Psoas muscle (tissue), 8 donors: ENCODE measurements around the gene SH3TC1. TPM values are rescaled to one million over a fixed set of nuclear protein-coding genes. Genes with fewer than 3 reads are reported as not detected.

Source experiments
- ATAC-seq, 4 donors: fragments of 200-7000 bp; cut with Tn5 transposase; one replicate each; pipeline ENCODE4 v1.9.1; 2020; ENCODE audit warnings: moderate library complexity in 3 of 4, mild to moderate bottlenecking in 2 of 4
- DNase-seq, 2 donors: peaks; one replicate each; pipeline ENCODE4 v3.0.0-alpha.2; 2020
- H3K27ac ChIP-seq: fragments of 200-600 bp; one replicate; pipeline ENCODE4 v1.8.0; 2022
- H3K27me3 ChIP-seq, 3 donors: fragments of 200-600 bp in 1 of 3; one replicate each; pipeline versions ENCODE4 v1.6.1 to v1.8.0; 2013 to 2022; ENCODE audit warnings: low read length in 2 of 3, mild to moderate bottlenecking in 2 of 3, moderate library complexity in 1 of 3; ENCODE audit not compliant: insufficient read depth in 3 of 3
- H3K36me3 ChIP-seq, 2 donors: fragments of 200-600 bp in 1 of 2; one replicate each; pipeline versions ENCODE4 v1.6.1 to v1.8.0; 2013 to 2022; ENCODE audit warnings: low read depth in 1 of 2, mild to moderate bottlenecking in 1 of 2, moderate library complexity in 1 of 2; ENCODE audit not compliant: insufficient read depth in 1 of 2
- H3K4me1 ChIP-seq: fragments of 200-600 bp; one replicate; pipeline ENCODE4 v1.8.0; 2022
- H3K4me3 ChIP-seq: fragments of 200-600 bp; one replicate; pipeline ENCODE4 v1.8.0; 2022; ENCODE audit warnings: mild to moderate bottlenecking
- H3K9me3 ChIP-seq: fragments of 200-600 bp; one replicate; pipeline ENCODE4 v1.8.0; 2022
- WGBS, 3 donors: extraction: QIAGEN DNeasy Blood & Tissue Kit; methylation state at CpG; one replicate each; pipeline versions ENCODE4 v1.1.6 to v1.1.7; 2013; 5-methylcytosine and 5-hydroxymethylcytosine counted together
- intact Hi-C, 2 donors: fragments of 100-400 bp; cut with DNase I; formaldehyde crosslinking; loops; one replicate each; pipeline versions ENCODE4 v1.11.0 to v1.14.2; 2022
- polyA plus RNA-seq, 3 donors: library from polyadenylated mRNA; stranded (reverse); fragments of 200-250 nt; gene quantifications; one replicate each; pipeline ENCODE4 v1.2.3, GENCODE V29; 2013
- total RNA-seq, 4 donors: library from RNA; stranded (reverse); fragmentation: NEBNext Ultra II Directional in 2 of 4; extraction: Animal tissue kit (Norgen Biotek cat#: 25700) in 2 of 4; gene quantifications; one replicate each; pipeline versions ENCODE4 v1.2.1 to v1.2.4, GENCODE V29; 2021 to 2023
- TF ChIP-seq, protein P1 (sequence below): fragments of 200-600 bp; IDR thresholded peaks from one replicate; pipeline ENCODE4 v1.8.0; 2022; ENCODE audit warnings: antibody characterized with exemption
- donor health status: healthy with polysubstance abuse.
- donor health status: DM: no; HTN: no; CAD: no; lungs with moderate emphysema.
- donor health status: Bipolar disorder and iron deficiency.
- donor health status: healthy.
- donor health status: DM: yes; HTN: yes; CAD: no.
- donor health status: DM: no; HTN: no; CAD: no.
- donor health status: DM: no; HTN: no; CAD: no.
- donor health status: DM: yes; HTN: yes; CAD: no.

SH3TC1 gene
- total and polyA plus RNA-seq, 7 donors, result 1.9 to 7.9 (median 4.7) TPM

DNA sequence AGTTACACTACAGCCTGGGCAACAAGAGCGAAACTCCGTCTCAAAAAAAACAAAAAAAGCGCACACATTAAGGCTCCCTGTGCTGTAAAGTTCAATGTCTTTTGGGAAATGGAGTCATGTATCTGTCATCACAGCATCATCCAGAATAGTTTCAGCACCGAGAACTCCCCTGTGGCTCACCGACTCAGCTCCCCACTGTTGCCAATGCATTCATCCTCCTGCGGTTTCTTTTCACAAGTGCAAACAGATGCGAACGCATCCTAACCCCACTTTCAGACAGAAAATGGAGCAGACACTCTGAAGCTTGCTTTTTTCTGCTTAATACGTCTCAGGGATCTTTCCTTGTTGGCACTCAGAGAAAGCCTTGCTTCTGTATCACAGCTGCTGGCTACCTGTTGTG, 13.8 kb upstream of the SH3TC1 start:
- intact Hi-C loops, result no loop called here
- Histone ChIP-seq H3K4me3 (no peak overlapping the region), H3K4me1 (peaks cover 46% of the 10 kb centered on the region), H3K27me3 (no peaks in the 10 kb centered on the region), H3K36me3 (no peaks in the 10 kb centered on the region), H3K27ac (no peak overlapping the region), H3K9me3 (no peaks in the 10 kb centered on the region)
- WGBS, 3 donors, result 76 to 87% (median 77%) methylated on average over 9 of the region's 9 CpGs
- ATAC-seq (no peak), DNase-seq (no peak)
- TF ChIP-seq, protein P1, sequence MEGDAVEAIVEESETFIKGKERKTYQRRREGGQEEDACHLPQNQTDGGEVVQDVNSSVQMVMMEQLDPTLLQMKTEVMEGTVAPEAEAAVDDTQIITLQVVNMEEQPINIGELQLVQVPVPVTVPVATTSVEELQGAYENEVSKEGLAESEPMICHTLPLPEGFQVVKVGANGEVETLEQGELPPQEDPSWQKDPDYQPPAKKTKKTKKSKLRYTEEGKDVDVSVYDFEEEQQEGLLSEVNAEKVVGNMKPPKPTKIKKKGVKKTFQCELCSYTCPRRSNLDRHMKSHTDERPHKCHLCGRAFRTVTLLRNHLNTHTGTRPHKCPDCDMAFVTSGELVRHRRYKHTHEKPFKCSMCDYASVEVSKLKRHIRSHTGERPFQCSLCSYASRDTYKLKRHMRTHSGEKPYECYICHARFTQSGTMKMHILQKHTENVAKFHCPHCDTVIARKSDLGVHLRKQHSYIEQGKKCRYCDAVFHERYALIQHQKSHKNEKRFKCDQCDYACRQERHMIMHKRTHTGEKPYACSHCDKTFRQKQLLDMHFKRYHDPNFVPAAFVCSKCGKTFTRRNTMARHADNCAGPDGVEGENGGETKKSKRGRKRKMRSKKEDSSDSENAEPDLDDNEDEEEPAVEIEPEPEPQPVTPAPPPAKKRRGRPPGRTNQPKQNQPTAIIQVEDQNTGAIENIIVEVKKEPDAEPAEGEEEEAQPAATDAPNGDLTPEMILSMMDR, result no peak

DNA sequence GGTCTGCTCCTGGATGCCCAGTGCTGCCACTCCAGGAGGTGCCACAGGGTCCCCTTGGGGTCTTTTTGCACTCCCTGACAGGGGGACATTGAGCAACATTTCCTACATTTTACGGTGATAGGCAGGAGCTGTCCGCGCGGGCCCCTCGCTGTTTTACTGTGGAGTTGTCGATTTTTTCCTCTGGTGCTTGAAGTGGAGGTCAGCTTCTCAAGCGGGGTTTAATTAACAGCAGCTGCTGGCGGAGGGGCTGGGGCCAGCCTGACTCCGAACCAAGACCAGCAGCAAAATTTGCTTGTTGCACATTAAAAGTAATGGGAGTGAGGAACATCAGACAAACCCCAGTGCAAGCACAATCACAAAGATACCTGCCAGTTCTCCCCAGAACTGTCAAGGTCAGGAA, 13.2 kb upstream of the SH3TC1 start:
- H3K4me1 ChIP-seq, result peaks cover 49% of the 10 kb centered on the region

DNA sequence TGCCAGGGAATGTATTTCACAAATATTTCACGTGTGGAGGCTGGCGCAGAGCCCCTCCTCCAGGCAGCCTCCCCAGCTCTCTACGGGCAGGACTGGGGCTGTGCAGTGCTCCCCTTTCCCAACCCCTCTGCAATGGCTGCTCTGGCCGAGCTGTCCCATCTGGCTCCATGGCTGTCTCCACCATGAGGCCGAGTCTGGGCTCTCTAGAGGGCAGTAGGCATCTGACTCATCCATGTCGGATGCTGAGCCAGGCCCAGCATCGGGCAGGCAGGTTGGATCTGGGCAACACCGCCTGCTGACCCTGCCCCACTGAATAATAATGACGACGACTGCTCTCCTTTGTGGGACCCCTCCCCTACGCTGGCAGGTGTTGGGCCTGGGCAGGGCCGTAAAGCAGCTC, 11.0 kb upstream of the SH3TC1 start:
- H3K4me3 ChIP-seq, result no peak overlapping the region
- TF ChIP-seq, protein P1, result no peak
- H3K4me1 ChIP-seq, result peaks cover 45% of the 10 kb centered on the region
- H3K36me3 ChIP-seq, result no peaks in the 10 kb centered on the region
- no peak for DNase-seq
- peak; percentile 30 to 69 (median 48) for ATAC-seq
- WGBS, 3 donors, result 63 to 74% (median 71%) methylated on average over 12 of the region's 12 CpGs
- peak overlapping the region; percentile 90 for H3K27ac ChIP-seq
- intact Hi-C loops, result loop anchor here in 1 of 2 donors (2.0 kb wide), 1 partner anchor 23 kb away; no protein-coding TSS in a partner anchor
- H3K27me3 ChIP-seq, result no peaks in the 10 kb centered on the region
- H3K9me3 ChIP-seq, result no peaks in the 10 kb centered on the region

More for the DNA sequence above, 13.2 kb upstream of the SH3TC1 start:
- TF ChIP-seq, protein P1, result no peak
- Histone ChIP-seq H3K27me3 (no peaks in the 10 kb centered on the region), H3K9me3 (no peaks in the 10 kb centered on the region), H3K27ac (no peak overlapping the region), H3K4me3 (no peak overlapping the region), H3K36me3 (no peaks in the 10 kb centered on the region)
- intact Hi-C loops, result no loop called here
- DNase-seq (no peak), ATAC-seq (no peak)
- WGBS, 3 donors, result 68 to 83% (median 76%) methylated on average over 9 of the region's 9 CpGs

DNA sequence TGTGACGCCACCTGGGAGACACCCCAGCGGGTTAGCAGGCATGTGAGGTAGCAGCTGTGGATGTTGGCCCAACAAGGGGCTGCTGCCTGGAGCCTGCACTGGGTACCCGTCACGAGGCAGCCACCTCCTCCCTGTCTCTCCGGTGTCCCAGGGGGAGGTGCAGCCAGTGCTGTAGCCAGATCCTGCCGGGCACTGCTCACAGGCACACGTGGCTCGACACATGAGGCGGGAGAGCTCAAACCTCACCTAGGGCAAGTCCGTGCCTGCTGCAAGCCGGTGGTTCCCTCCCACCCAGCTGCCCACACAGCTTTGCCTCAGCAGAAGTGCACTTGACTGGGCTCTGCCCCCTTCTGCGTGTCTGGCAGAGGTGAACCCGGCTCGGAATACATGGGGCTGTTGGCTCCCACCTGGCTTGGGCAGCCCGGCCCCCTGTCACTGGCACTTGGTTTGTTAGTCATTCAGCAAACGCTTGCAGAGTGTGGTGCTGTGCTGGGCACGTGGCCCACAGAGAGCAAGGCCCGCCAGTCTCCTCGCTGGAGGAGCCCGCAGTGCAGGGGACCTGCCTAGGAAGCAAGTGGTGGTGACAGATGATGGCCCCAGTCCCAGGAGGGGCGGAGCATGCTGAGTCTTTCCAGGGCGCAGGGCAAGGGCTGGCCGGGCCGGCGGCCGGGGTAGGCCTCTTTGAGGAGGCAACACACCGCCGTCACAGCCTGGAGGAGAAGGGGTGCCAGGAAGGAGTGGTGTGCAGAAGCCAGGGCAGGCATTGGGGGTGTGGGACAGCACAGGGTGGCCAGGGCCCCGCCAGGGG, 10.1 kb upstream of the SH3TC1 start:
- TF ChIP-seq, protein P1, result no peak
- Histone ChIP-seq H3K27me3 (no peaks in the 10 kb centered on the region), H3K4me1 (peaks cover 39% of the 10 kb centered on the region), H3K4me3 (peak overlapping the region; percentile 19), H3K27ac (peak overlapping the region; percentile 90), H3K36me3 (no peaks in the 10 kb centered on the region), H3K9me3 (no peaks in the 10 kb centered on the region)
- 22 to 38% (median 28%) methylated on average over 26 to 29 of the region's 29 CpGs for WGBS, 3 donors
- intact Hi-C loops, result loop anchor here in 1 of 2 donors (2.0 kb wide), 1 partner anchor 24 kb away; no protein-coding TSS in a partner anchor
- DNase-seq, result peak; percentile 83 to 91
- peak; percentile 76 to 82 (median 77) for ATAC-seq
